AG08396 (cell line): Measurements from ENCODE around the gene ORMDL1.

Source experiments
- DNase-seq: peaks from one replicate; pipeline ENCODE4 v3.0.0; 2012; ENCODE audit warnings: low spot score, mixed read lengths

The ORMDL1 gene, protein sequence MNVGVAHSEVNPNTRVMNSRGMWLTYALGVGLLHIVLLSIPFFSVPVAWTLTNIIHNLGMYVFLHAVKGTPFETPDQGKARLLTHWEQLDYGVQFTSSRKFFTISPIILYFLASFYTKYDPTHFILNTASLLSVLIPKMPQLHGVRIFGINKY

DNA sequence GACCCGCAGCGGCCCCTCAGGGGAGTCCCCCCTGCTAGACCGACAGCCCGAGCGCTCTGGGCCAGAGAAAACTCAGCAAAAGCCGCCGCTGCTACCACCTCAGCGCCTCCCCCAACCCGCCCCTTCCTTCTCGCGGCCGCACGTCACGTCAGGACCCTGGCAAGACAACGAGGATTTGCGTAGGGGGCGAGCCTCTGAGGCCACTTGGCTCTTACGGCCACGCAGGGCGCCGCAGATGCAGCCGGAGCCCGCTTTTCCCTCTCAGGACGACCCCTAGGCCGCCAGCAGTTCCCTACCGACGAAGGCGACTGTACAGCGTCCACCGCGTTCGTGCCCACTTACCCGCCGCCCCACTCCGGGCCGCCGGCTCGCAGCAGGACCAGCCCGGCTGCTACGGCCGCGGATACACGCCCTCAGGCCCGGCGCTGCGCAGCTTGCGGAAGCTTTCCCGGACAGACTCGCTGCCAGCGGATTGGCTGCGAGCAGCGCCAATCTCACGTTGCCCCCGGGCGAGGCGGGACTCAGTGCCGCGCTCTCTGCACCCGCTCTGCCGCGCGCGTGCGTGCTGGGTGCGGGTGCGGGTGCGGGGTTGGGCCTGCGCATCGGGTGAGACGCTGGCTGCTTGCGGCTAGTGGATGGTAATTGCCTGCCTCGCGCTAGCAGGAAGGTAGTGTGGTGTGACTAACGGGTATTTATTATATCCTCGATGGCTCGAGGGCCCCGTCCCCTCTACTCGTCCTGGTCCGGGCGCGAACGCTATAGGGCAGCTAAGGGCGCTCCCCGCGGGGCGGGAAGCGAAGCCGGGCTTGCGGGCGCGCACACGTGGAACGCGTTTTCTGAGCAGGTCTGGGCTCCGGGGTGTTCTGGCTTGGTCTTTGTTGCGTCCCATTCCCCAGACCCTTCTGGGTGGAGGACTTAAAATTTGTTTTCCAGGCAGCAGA, at the start of gene ORMDL1, which contains the start of gene PMS1:
Gene ORMDL1 (minus strand): TSS at position 413 of the 941 bp plus-strand sequence. CDS start 1,744 bp downstream, outside the sequence.
Gene PMS1 (plus strand): TSS at position 524 of the 941 bp plus-strand sequence. CDS start 7,360 bp downstream, outside the sequence.
- DNase-seq: peak; percentile 98

DNA sequence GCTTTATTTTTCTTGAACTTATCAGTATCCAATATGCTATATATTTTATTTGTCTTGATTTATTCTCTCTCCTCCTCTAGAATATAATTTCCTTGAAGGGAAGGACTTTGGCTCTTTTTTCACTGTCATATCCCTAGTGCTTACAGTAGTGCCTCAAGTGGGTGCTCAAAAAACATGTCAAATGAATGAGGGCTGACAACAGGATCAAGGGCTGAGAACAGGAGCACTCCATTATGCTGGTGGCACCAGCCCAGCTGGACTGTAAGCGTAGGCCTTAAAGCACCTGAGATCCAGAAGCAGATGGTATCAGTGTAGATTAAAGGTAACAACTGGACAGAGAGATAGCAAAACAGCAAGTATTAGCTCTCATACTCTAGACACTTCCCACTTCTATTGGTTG, 46.4 kb upstream of the ORMDL1 start:
- DNase-seq: no peak

DNA sequence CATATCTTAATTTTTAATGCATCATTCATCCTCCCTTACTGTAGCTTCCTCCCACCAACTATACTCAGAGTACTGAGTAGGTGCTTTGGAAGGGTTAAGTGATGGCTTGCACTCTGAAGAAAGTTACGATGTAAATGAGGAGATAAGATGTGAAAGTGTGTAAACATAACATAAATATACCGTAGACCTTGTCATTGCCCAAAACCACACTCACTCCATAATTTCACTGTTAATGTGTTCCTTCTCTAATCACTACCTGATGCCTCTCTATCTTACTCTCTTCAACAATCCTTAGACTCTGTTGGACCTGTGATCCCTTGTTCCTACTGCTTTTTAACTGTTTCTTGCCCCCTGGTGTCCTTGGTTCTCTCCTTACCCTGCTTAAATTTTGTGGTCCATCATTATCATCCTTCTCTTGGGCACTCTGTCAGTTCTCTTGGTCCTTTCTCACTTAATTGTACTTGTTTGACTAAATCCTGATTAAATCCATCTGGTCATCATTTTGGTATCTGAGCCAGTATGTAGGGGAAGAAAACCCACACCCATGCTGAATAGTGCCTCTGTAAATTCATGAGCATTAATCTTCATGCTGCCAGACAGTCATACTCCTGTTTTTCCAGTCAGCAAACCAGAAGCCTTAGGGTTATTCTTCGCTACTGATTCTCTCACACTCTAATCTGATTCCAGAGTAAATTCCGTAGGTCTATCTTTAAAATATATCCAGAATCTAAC, 45.1 kb upstream of the ORMDL1 start:
- peak; percentile 10 for DNase-seq

DNA sequence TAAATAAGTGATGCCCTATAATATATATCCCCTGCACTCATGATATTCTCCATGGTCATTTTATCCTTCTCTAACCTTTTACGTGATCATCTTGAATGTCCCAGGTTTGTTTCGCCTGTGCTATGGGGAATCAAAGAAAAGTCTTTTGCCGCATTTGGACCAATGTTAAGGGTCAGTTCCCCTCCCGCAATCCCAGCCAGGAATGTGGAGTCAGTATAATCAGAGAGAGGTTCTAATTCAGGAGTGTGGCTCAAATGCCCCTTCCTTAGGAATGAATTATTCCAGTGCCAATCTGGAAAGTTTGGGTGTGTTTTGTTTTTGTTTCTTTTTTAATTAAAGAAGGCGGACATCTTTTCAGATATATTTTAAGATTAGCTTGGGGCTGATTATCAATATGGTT, 41.9 kb upstream of the ORMDL1 start:
- DNase-seq: no peak

DNA sequence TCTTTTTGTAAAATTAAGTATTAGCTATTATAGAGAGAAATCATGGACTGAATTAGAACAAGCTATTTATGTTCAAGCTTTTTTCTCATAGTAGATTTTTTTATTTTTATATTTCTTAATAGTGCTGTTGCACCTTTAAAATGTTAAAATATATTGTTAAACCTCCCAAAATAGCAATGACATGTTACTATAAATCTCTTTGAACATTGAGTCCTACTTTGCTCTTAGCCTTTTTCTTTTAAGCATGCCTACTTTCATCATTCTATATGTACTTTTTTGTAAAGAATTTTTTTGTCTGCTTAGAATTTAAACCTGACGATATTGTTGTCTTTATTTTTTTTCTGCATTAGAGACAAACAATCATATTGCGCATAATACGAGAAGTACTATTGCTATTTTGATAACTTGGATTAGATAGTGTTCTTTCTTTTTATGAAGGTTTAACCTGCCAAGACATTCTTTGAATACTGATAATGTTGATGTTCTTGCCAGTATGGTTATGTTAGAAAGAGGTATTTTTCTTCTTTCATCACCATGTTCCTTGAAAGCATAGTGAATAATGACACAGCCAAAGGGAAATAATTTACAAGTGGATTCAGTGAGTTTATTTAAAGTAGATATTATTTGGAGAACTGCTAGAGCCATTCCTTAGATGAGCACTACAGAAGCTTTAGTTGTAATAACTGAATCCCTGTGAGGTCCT, 40.7 kb upstream of the ORMDL1 start:
- peak; percentile 7 for DNase-seq

DNA sequence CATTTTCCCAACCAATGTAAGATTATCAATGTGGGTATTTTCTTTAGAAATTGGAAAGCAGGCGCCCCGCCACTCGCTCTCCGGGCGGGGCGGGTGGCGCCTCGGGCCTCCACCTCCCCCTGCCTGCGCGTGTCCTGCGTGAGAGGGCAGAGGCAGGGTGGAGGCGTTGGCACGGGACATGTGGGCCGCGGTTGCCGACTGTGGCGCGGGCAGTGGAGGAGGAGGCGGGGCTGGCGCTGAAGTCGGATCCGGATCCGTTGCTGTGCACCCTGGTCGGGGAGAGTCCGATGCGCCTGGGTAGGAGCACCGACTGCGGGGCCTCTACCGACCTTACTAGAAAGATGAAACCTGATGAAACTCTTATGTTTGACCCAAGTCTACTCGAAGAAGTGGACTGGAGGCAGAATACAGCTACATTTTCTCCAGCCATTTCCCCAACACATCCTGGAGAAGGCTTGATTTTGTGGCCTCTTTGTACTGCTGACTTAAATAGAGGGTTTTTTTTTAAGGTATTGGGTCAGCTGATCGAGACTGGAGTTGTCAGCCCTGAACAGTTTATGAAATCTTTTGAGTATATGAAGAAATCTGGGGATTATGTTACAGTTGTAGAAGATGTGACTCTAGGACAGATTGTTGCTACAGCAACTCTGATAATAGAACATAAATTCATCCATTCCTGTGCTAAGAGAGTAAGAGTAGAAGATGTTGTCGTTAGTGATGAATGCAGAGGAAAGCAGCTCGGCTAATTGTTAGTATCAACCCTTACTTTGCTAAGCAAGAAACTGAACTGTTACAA, 38.0 kb upstream of the ORMDL1 start:
- DNase-seq: peak; percentile 24

DNA sequence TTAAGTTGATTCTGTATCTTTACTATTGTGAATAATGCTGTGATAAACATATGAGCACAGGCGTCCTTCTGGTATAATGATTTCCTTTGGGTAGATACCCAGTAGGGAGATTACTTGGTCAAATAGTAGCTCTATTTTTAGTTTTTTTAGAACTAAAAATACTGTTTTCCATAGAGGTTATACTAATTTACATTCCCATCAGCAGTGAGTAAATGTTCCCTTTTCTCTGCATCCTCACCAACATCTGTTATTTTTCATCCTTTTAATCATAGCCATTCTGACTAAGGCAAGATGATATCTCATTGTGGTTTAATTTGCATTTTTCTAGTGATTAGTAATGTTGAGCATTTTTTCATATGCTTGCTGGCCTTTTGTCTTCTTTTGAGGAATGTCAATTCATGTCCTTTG, 35.2 kb upstream of the ORMDL1 start:
- peak; percentile 32 for DNase-seq

DNA sequence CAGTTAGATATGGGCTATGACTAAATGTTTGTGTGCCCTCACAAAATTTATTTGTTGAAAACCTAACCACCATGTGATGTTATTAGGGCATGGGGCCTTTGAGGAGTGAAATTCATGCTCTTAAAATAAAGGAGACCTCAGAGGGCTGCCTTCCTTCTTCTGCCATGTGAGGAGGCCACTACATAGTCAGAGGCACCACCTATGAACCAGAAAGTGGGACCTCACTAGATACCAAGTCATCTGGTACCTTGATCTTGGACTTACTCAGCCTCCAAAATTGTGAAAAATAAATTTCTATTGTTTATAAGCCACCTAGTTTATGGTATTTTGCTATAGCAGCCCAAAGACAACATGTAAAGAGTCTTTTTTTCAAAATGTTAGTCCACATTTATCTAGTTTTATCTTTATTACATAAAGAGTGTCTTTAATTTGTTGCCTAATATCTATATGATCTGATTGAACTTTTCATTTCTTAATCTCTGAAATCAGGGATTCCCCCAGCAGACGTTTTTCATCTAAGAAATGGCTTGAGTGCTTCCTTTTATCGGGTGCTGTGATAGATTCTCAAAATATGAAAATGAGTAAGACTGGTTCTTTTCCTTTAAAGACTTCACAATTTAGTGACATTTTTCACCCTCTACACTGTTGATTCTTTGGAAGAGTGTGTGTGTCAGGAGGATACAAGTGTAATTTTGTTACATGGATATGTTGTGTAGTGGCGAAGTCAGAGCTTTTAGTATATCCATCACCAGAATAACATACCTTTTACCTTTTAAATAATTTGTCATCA, 34.3 kb upstream of the ORMDL1 start:
- no peak for DNase-seq

DNA sequence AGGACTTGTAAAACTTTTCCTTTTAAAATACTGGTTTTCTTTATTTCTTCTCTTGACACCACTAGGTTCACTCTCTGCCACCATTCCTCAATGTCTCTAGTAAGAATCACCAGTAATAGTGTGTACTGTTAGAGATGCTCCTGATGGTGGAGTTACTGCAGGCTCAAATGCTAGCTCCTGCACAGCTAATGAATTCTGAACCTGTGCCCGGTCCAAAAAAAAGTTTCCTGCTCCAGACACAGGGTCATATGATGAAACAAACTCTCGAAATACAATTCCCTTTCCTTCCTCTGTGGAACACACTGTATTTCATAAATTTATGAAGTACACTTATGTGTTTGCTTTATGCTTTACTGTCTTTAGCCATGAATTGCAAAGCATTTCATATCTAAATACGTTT, 19.3 kb upstream of the ORMDL1 start:
- DNase-seq: no peak

DNA sequence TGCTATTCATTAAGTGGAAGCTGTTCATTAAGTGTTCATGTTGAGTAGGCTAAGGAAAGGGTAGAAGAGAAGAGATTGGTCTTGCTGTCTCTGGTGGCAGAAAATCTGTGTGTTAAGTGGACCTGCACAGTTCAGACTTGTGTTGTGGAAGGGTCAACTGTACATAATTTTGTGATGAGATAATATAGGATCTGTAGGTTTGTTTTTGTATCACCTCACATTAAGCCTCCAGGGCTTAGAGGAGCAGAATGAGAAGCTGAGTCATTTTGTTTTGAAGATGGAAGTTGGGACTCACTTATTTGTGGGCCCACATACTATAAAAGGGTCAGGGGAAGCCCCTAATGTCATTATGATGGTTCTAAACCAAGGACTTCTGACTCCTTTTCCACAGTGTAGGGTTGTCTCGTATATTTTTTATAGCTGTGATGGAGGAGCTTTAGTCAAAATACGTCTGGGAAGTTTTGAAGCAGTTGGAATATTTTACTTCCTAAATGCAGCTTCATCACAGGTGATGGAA, 18.3 kb upstream of the ORMDL1 start:
- no peak for DNase-seq

DNA sequence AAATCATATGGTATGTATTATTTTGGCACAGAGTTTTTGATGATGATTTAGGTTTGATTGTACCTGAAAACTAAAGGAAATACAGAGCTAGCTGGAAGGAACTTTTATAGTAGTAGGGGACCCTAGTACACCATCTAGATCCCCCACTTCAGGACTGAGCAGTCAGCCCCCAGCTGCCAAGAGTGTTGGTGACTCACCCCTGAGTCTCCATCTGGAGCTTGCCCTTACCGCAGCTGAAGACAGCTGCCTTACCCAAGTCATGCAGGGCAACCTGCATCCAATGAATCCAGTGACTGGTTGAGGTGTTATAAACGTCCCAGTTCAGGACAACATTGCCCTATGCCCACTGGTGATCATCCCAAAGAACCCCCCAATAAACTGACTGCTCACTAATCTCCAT, 15.4 kb upstream of the ORMDL1 start:
- peak; percentile 67 for DNase-seq

DNA sequence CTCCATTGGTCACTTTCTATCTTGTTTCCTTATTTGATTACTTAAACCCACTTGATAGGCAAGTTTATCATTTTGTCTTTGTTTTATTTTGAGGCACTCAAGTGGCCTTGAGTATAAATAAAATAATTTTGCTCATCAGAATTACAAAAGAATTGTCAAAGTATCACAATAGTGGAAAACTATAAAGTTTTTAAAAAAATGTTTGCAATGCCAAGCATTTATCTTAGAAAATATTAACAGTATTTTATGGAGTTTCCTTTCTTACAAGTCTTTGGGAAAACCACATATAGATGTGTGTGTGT, 14.8 kb upstream of the ORMDL1 start:
- no peak for DNase-seq

DNA sequence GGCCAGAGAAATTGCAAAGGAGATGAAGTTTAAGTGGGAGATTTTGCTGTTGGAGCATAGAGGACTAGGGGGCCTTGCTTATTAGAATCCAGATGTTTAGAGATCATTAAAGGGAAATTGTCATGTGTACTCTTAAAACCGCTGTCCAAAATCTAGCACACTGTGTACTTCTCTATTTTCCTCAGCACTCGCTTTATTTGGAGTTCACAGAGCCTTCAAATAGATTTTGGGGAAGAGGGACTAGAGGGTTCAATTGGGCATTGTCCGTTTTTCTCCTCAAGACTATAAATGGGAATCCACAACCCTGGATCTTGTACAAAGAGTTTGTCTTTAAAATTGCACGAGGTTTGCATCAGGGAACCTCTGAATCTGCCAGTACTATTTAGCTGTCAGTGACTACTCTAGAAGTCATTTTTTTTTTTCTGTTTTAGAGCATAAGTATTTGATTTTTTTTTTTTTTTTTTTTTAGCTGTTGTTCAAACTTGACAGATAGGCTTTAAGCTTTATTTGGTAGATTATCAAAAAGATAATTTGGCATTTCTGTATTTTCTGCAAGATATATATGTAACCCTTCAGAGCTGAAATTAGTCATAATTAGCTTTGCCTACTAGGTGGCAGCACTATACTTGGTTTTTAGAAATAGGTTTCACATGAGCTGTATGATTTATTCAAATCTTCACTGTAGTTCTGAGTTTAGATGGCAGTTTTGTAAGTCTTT, 14.3 kb upstream of the ORMDL1 start:
- peak; percentile 24 for DNase-seq

DNA sequence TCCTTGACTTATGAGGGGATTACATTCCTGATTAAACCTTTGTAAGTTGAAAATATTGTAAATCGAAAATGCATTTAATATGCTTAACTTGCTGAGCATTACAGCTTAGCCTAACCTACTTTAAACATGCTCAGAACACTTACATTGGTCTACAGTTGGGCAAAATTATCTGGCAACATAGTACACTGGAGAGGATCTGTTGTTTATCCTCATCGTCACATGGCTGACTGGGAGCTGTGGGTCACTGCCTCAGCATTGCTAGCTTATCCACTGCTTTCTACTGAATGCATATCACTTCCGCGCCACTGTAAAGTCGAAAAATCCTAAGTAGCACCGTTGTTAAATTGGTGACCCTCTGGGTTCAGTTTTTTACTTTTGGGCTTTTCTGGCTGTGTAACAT, 13.8 kb upstream of the ORMDL1 start:
- DNase-seq: no peak

DNA sequence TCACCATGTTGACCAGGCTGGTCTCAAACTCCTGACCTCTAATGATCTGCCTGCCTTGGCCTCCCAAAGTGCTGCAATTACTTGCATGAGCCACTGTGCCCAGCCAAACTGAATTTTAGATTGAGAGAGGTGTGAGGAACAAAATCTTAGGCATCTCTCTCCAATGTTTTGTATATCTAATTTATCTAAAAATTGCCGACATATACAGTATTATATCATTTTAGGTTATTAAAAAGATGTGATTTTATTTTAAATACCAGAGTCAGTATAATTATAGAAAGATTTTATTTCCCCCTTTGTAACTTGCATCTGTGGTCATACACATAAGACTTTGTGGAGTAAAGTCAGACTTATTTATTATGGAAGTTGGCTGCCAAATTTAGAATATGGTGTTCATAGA, 10.2 kb upstream of the ORMDL1 start:
- no peak for DNase-seq

DNA sequence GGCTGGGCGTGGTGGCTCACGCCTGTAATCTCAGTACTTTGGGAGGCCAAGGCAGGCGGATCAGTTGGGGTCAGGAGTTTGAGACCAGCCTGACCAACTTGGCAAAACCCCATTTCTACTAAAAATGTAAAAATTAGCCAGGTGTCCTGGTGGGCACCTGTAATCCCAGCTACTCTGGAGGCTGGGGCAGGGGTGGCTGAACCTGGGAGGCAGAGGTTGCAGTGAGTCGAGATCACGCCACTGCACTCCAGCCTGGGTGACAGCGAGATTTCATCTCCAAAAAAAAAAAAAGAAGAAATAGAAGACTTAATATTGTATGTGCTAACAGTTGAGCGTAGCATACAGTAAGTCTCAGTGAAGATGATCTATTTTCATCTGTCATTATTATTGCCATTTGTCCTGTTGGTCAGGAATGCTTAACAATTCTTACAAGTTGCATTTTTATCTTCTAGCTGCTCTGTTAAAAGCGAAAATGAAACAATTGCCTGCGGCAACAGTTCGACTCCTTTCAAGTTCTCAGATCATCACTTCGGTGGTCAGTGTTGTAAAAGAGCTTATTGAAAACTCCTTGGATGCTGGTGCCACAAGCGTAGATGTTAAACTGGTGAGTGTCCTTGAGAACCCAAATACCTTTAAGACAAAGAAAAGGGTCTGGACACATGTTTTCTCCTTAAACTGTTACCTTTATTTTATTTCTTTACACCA, 7.4 kb upstream of the ORMDL1 start:
- DNase-seq: no peak

DNA sequence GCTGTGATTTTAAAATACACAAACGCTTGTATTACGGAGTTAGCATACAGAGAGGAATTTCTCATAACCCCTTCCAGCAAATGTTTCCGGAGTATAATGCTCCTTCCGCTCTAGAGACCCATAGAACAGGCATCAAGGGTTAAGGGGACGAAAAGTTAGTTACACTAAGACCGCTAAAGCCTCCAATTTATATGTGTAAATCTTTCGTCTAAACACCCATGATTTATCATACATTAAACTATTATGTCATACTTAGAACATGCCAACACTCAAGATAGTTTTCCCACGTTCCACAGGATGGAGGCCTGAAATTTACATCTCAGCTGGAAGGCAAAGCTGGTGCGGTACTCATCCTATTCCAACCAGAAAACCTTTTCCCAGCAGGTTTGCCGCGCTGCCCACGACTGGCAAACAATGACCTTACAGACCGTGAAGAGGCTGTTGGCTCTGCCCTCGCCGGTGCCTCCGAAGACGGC, 650 bp downstream of the ORMDL1 start:
- peak; percentile 29 for DNase-seq

DNA sequence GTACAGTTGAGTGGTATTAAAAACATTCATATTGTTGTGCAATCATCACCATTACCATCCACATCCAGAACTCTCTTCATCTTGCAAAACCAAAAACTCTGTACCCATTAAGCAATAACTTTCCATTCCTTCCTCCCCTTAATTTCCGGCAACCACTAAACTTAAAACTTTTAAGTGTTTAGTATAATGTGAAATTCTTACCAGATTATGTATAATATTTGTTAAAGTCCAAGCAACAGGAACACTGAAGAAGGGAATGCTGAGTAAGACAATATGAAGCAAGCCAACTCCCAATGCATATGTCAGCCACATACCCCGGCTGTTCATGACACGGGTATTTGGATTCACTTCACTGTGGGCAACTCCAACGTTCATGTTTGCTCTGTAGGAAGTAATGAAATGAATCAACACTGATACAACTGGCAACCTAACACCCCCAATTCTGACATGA, 1.9 kb downstream of the ORMDL1 start:
- no peak for DNase-seq

DNA sequence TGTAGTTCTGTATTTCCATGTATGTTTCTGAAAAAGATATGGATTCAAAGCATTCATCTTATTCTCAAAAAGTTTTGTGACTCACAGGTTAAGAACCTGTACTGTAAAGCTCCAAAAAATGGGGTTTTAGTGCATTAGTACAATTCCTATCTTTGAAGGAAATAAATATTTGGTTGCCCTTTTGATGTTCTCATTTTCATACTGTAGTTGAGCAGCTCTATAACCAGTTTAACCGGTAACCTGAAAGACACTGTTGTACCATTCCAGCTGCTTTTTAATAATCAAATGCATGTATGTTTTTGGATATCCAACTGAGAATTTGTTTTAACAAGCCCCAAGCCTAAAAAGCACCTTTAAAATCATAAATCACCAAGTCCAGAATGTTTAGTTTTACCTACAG, 11.9 kb downstream of the ORMDL1 start:
- DNase-seq: no peak
